IMR-90 (cell line): ENCODE results near the gene NRIP3.

ENCODE experiments used
- CEBPB ChIP-seq: IDR thresholded peaks from 2 replicates; pipeline ENCODE4 v1.6.1; 2012; ENCODE audit warnings: low read depth, low read length, improper control_type of control experiment
- CHD1 ChIP-seq: IDR thresholded peaks from 2 replicates; pipeline ENCODE4 v1.6.1; 2012; ENCODE audit warnings: low read depth, low read length, improper control_type of control experiment
- ELK1 ChIP-seq: fragments of 150-350 bp; IDR thresholded peaks from 2 replicates; pipeline ENCODE4 v1.6.1; 2016; ENCODE audit warnings: low read depth, mild to moderate bottlenecking, low read length, moderate library complexity, borderline replicate concordance
- FOS ChIP-seq: fragments of 150-350 bp; IDR thresholded peaks from 2 replicates; pipeline ENCODE4 v1.6.1; 2016; ENCODE audit warnings: low read depth, low read length
- MAFK ChIP-seq: IDR thresholded peaks from 2 replicates; pipeline ENCODE4 v1.6.1; 2012; ENCODE audit warnings: low read depth, low read length, improper control_type of control experiment
- POLR2A ChIP-seq: IDR thresholded peaks from 2 replicates; pipeline ENCODE4 v1.6.1; 2012; ENCODE audit warnings: mild to moderate bottlenecking, low read depth, low read length
- RAD21 ChIP-seq: IDR thresholded peaks from 2 replicates; pipeline ENCODE4 v1.6.1; 2012; ENCODE audit warnings: low read length, improper control_type of control experiment
- RCOR1 ChIP-seq: IDR thresholded peaks from 2 replicates; pipeline ENCODE4 v1.6.1; 2012; ENCODE audit warnings: mild to moderate bottlenecking, low read length, improper control_type of control experiment; ENCODE audit not compliant: insufficient replicate concordance
- RFX5 ChIP-seq: IDR thresholded peaks from 2 replicates; pipeline ENCODE4 v1.8.0; 2012; ENCODE audit warnings: low read depth, mild to moderate bottlenecking, low read length, moderate library complexity
- SMC3 ChIP-seq: fragments of 150-350 bp; IDR thresholded peaks from 2 replicates; pipeline ENCODE4 v1.6.1; 2016; ENCODE audit warnings: low read depth, mild to moderate bottlenecking, antibody characterized with exemption, low read length, moderate library complexity
- TF ChIP-seq, protein P1 (sequence below): conservative IDR thresholded peaks from 2 replicates; pipeline ENCODE4 v1.5.1; 2012; ENCODE audit warnings: mild to moderate bottlenecking, low read depth, low read length, improper control_type of control experiment
- TF ChIP-seq, protein P2 (sequence below): fragments of 150-350 bp; IDR thresholded peaks from 2 replicates; pipeline ENCODE4 v1.6.1; 2017; ENCODE audit warnings: mild to moderate bottlenecking, antibody characterized with exemption, low read length, low read depth

- TF ChIP-seq, protein P1, sequence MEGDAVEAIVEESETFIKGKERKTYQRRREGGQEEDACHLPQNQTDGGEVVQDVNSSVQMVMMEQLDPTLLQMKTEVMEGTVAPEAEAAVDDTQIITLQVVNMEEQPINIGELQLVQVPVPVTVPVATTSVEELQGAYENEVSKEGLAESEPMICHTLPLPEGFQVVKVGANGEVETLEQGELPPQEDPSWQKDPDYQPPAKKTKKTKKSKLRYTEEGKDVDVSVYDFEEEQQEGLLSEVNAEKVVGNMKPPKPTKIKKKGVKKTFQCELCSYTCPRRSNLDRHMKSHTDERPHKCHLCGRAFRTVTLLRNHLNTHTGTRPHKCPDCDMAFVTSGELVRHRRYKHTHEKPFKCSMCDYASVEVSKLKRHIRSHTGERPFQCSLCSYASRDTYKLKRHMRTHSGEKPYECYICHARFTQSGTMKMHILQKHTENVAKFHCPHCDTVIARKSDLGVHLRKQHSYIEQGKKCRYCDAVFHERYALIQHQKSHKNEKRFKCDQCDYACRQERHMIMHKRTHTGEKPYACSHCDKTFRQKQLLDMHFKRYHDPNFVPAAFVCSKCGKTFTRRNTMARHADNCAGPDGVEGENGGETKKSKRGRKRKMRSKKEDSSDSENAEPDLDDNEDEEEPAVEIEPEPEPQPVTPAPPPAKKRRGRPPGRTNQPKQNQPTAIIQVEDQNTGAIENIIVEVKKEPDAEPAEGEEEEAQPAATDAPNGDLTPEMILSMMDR: no peak
- TF ChIP-seq CEBPB (peak; percentile 60), POLR2A (no peak), RFX5 (no peak), MAFK (no peak), RCOR1 (no peak), SMC3 (no peak), ELK1 (no peak), RAD21 (no peak), FOS (peak; percentile 20; the same call in 1 of the 2 replicates), CHD1 (no peak)
- TF ChIP-seq, protein P2, sequence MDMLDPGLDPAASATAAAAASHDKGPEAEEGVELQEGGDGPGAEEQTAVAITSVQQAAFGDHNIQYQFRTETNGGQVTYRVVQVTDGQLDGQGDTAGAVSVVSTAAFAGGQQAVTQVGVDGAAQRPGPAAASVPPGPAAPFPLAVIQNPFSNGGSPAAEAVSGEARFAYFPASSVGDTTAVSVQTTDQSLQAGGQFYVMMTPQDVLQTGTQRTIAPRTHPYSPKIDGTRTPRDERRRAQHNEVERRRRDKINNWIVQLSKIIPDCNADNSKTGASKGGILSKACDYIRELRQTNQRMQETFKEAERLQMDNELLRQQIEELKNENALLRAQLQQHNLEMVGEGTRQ: no peak
These were observed 14.3 kb downstream of the NRIP3 start for GRCh38 chr11:8989453-8989852.
